RPMI8226 (cell line): Measurements from ENCODE around the gene CD244.
"Not testable (repeated sequence)": the region's sequence is repeated elsewhere in the genome, so short reads cannot be mapped to it uniquely, and the experiment has no call there.

Experiments used
- DNase-seq: peaks from one replicate; pipeline ENCODE4 v3.0.0-alpha.2; 2015

Gene CD244

GRCh38 chr1:160862203-160863060 is at the start of gene CD244:
CD244 (minus strand) TSS chr1:160862887; CDS start chr1:160862677, 210 bp downstream.
- no peak for DNase-seq

DNA sequence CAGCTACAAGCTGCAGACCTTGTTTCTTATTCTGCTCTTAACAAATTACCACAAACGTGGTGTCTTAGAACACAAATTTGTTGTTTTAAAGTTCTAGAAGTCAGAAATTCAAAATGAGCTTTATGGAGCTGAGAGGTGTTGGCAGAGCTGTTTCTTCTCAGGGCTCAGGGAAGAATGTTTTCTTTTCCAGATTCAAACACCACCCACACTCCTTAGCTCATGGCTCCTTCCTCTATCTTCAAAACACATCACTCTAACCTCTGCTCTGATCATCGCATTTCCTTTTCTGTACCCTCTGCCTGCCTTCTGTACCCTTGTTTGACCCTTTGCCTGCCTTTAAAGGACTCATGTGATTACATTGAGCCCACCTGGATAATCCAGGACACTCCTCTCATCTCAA is 49.2 kb upstream of the CD244 start:
- DNase-seq = no peak

GRCh38 chr1:160911441-160911840 is 48.8 kb upstream of the CD244 start:
- no peak for DNase-seq

DNA sequence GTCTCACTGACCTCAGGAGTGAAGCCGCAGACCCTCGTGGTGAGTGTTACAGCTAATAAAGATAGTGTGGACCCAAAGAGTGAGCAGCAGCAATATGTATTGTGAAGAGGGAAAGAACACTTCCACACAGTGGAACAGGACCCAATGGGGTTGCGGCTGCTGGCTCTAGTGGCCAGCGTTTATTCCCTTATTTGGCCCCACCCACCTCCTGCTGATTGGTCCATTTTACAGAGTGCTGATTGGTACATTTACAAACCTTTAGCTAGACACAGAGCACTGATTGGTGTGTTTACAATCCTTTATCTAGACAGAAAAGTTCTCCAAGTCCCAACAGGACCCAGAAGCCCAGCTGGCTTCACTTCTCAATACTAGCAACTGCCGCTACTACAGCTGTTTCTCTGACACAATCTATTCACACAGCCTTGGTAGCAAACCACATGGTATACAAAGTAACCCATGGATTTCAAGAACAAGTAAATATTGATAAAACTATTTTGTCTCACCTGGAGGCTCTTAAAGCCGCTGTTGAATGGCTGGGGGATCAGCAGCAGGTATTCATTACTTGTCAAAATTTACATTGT is 47.6 kb upstream of the CD244 start:
- DNase-seq = no peak

DNA sequence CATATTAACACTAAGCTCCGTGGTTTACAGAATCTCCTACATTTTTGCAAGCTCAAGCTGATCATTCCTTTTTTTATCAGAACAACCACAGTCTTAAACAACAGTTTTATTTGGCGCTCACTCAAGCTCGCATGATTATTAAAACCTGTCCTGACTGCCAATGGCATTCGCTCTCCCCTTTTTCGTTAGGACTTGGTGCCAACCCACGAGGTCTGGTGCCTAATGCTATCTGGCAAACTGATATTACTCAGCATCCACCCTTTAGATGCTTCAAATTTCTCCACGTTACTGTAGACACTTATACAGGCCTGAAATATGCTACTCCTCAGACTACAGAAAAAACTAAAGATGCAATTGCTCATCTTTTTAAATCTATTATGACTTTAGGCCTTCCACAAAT is 45.3 kb upstream of the CD244 start:
- no peak for DNase-seq

- no peak for DNase-seq
These were observed 42.9 kb upstream of the CD244 start for GRCh38 chr1:160905617-160905989.

GRCh38 chr1:160904783-160905616 is 42.3 kb upstream of the CD244 start:
- DNase-seq = no peak

DNA sequence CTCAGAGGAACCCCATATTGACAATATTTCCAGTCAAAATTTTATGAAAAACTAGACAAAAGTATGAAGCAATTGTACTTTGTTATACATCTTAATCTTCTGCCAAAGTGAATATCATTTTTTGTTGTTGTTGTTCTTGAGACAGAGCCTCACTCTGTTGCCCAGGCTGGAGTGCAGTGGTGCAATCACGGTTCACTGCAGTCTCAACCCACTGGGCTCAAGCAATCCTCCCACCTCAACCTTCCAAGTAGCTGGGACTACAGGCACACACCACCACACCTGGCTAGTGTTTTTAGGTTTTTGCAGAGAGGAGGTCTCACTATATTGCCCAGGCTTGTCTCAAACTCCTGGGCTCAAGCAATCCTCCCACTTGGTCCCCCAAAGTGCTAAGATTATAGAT is 39.6 kb upstream of the CD244 start:
- not testable (repeated sequence) for DNase-seq

DNA sequence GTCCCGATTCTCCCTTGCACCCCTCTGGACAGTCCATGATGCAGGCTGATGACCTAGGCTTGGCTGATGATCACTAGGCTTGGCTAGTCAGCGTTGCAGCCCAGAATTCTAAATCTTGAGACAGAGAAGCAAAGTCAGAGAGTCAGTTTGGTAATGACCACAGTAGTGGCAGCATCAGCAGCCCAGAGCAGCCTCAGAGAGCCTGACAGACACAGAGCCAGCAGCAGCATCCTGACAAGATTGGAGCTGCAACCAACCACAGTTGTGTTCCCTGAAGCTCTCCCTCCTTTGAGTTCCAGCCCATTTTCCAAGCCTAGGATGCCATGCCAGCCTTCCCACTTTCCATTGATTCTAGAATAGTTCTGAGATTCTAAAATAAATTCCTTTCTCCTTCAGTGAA is 39.1 kb upstream of the CD244 start:
- DNase-seq = no peak

DNA sequence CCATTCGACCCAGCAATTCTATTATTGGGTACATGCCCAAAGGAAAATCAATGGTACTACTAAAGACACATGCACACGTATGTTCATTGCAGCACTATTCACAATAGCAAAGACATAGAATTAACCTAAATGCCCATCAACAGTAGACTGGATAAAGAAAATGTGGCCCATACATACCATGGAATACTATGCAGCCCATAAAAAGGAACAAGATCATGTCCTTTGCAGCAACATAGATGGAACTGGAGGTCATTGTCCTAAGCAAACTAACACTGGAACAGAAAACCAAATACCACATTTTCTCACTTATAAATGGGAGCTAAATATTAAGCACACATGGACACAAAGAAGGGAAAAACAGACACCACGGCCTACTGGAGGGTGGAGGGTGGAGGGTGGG is 38.0 kb upstream of the CD244 start:
- not testable (repeated sequence) for DNase-seq

- DNase-seq = not testable (repeated sequence)
These were observed 31.9 kb upstream of the CD244 start for GRCh38 chr1:160894368-160895135.

DNA sequence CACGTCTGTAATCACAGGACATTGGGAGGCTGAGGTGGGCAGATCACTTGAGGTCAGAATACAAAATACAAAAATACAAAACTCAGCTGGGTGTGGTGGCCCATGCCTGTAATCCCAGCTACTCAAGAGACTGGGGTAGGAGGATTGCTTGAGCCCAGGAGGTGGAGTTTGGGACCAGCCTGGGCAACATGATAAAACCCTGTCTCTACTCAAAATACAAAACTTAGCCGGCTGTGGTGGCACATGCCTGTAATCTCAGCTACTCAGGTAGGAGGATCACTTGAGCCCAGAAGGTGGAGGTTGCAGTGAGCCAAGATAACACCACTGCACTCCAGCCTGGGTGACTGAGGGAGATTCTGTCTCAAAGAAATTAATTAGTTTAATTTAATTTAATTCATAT is 28.8 kb upstream of the CD244 start:
- DNase-seq = no peak

- no peak for DNase-seq
These were observed 26.2 kb upstream of the CD244 start for GRCh38 chr1:160888926-160889325.

GRCh38 chr1:160887071-160887470 is 24.4 kb upstream of the CD244 start:
- DNase-seq = no peak

- DNase-seq = no peak
These were observed 22.4 kb upstream of the CD244 start, which contains the start of gene ITLN1 for GRCh38 chr1:160885042-160885441. ITLN1 (minus strand) TSS chr1:160885180; CDS start chr1:160884877, 303 bp downstream.

- DNase-seq = no peak
These were observed 21.9 kb upstream of the CD244 start for GRCh38 chr1:160884579-160884978.

- no peak for DNase-seq
These were observed 21.2 kb upstream of the CD244 start for GRCh38 chr1:160883581-160884513.

GRCh38 chr1:160882582-160882981 is 19.9 kb upstream of the CD244 start:
- no peak for DNase-seq

DNA sequence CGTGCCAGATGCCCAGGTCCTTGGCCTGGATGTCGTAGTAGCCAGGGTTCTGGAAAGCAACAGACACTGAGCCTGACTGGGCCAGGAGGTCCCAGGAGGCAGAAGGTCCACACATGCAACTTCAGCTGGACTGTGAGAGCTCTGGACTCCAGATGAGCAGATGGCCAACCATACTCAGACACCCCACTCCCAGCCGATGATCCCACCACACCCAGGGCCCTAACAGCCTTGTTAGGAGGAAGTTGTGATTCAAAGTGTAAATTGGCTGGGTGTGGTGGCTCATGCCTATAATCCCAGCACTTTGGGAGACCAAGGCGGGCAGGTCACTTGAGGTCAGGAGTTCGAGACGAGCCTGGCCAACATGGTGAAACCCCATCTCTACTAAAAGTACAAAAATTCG is 18.6 kb upstream of the CD244 start:
- DNase-seq = not testable (repeated sequence)

GRCh38 chr1:160880216-160880615 is 17.5 kb upstream of the CD244 start:
- no peak for DNase-seq

- DNase-seq = no peak
These were observed 16.4 kb upstream of the CD244 start for GRCh38 chr1:160879056-160879455.

DNA sequence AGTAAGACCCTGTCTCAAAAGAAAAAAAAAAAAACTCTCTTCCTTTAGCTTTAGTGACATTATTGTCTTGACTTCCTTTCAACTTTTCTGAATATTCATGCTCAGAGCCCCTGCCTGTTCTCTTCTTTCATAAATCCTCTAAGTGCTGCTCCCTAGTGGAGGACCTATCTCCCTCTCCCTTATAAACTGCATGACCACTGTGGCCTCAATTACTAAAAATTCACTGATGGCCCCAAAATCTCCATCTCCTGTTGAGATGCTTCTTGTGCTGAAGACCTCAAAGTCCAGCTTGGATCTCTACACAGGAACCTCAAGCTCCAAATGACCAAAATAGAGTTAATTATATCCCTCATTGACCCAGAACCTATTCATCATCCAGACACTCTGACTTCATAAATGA is 14.5 kb upstream of the CD244 start:
- peak; percentile 7 for DNase-seq
